H1 (cell line): ENCODE measurements around the gene CASD1. TPM values are rescaled to one million over a fixed set of nuclear protein-coding genes. Genes with fewer than 3 reads are reported as not detected.

Experiments used
- CHD2 ChIP-seq: IDR thresholded peaks from 2 replicates; pipeline ENCODE4 v1.6.1; 2012; ENCODE audit warnings: low read length, improper control_type of control experiment
- FOSL1 ChIP-seq: IDR thresholded peaks from 2 replicates; pipeline ENCODE4 v1.6.1; 2011; ENCODE audit warnings: mild to moderate bottlenecking, low read depth, low read length, moderate library complexity; ENCODE audit not compliant: insufficient read depth
- KDM4A ChIP-seq: IDR thresholded peaks from one replicate; pipeline ENCODE4 v1.7.1; 2012; ENCODE audit warnings: low read depth, mild to moderate bottlenecking, moderate library complexity, low read length, inconsistent platforms; ENCODE audit not compliant: severe bottlenecking
- NANOG ChIP-seq: IDR thresholded peaks from 2 replicates; pipeline ENCODE4 v1.6.1; 2011; ENCODE audit warnings: low read length, low read depth, mild to moderate bottlenecking, inconsistent platforms; ENCODE audit not compliant: insufficient read depth, poor library complexity, severe bottlenecking
- PHF8 ChIP-seq: fragments of 200-600 bp; sonication (generic); conservative IDR thresholded peaks from 2 replicates; pipeline ENCODE4 v1.7.1; 2012; ENCODE audit warnings: low read depth, mild to moderate bottlenecking, inconsistent platforms, low read length, moderate library complexity
- POU5F1 ChIP-seq: IDR thresholded peaks from 2 replicates; pipeline ENCODE4 v1.6.1; 2011; ENCODE audit warnings: low read depth, mild to moderate bottlenecking, low read length, moderate library complexity
- RXRA ChIP-seq: IDR thresholded peaks from 2 replicates; pipeline ENCODE4 v1.6.1; 2011; ENCODE audit warnings: low read depth, mild to moderate bottlenecking, low read length, moderate library complexity; ENCODE audit not compliant: insufficient read depth
- SUZ12 ChIP-seq: fragments of 200-600 bp; sonication (generic); IDR thresholded peaks from 2 replicates; pipeline ENCODE4 v1.6.1; 2012; ENCODE audit warnings: mild to moderate bottlenecking, inconsistent platforms, low read length, moderate library complexity, mixed read lengths
- polyA plus RNA-seq, 7 experiments: library from polyadenylated mRNA; depleted of rRNA in 3 of 7; stranded (reverse) in 5 of 7; unstranded in 2 of 7; fragments of >200 nt in 5 of 7; fragments of 200-250 nt in 2 of 7; gene quantifications; 1 replicate in 5 of 7; 2 replicates in 1 of 7; 4 replicates in 1 of 7; pipeline versions ENCODE4 v1.2.1 to v1.2.3, GENCODE V29; 2011 to 2013; ENCODE audit warnings: missing spikeins in 2 of 7, mixed read lengths in 2 of 7
- total RNA-seq: library from RNA; stranded (reverse); fragmentation: NEBNext Ultra II Directional; extraction: Animal tissue kit (Norgen Biotek cat#: 25700); gene quantifications from 2 replicates; pipeline ENCODE4 v1.2.1, GENCODE V29; 2021
- TF ChIP-seq, protein P1 (sequence below): fragments of 300-600 bp; sonication (generic); IDR thresholded peaks from 2 replicates; pipeline ENCODE4 v1.7.1; 2012; ENCODE audit warnings: low read length, moderate library complexity, mild to moderate bottlenecking, inconsistent platforms; ENCODE audit not compliant: insufficient replicate concordance
- TF ChIP-seq, protein P2 (sequence below): IDR thresholded peaks from 2 replicates; pipeline ENCODE4 v1.6.1; 2011; ENCODE audit warnings: low read depth, mild to moderate bottlenecking, low read length; ENCODE audit not compliant: insufficient read depth

CASD1 gene
- total and polyA plus RNA-seq, 2 of the 8 experiments (the other 6 are each of a cell fraction or from before 2014, with no cell fraction given) = 14.2 to 18.8 TPM

DNA sequence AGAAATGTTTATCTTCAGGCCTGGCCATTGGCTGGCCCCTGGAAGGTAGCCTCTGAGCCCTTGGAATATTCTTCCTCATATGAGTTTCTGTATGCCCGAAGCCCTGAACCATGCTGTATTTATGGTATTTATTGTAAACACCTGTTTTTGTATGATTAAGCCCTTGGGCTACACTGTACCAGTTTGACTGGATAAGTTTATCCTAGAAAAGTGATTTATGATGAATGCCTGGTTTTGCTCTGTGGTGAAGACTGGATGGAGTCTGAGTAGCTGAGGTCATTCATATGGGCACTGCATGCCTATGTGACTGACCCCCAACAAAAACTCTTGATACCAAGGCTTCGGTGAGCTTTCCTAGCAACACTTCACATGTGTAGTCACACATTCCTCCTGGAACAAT, 66.7 kb downstream of the CASD1 start (continued):
- TF ChIP-seq, protein P1, sequence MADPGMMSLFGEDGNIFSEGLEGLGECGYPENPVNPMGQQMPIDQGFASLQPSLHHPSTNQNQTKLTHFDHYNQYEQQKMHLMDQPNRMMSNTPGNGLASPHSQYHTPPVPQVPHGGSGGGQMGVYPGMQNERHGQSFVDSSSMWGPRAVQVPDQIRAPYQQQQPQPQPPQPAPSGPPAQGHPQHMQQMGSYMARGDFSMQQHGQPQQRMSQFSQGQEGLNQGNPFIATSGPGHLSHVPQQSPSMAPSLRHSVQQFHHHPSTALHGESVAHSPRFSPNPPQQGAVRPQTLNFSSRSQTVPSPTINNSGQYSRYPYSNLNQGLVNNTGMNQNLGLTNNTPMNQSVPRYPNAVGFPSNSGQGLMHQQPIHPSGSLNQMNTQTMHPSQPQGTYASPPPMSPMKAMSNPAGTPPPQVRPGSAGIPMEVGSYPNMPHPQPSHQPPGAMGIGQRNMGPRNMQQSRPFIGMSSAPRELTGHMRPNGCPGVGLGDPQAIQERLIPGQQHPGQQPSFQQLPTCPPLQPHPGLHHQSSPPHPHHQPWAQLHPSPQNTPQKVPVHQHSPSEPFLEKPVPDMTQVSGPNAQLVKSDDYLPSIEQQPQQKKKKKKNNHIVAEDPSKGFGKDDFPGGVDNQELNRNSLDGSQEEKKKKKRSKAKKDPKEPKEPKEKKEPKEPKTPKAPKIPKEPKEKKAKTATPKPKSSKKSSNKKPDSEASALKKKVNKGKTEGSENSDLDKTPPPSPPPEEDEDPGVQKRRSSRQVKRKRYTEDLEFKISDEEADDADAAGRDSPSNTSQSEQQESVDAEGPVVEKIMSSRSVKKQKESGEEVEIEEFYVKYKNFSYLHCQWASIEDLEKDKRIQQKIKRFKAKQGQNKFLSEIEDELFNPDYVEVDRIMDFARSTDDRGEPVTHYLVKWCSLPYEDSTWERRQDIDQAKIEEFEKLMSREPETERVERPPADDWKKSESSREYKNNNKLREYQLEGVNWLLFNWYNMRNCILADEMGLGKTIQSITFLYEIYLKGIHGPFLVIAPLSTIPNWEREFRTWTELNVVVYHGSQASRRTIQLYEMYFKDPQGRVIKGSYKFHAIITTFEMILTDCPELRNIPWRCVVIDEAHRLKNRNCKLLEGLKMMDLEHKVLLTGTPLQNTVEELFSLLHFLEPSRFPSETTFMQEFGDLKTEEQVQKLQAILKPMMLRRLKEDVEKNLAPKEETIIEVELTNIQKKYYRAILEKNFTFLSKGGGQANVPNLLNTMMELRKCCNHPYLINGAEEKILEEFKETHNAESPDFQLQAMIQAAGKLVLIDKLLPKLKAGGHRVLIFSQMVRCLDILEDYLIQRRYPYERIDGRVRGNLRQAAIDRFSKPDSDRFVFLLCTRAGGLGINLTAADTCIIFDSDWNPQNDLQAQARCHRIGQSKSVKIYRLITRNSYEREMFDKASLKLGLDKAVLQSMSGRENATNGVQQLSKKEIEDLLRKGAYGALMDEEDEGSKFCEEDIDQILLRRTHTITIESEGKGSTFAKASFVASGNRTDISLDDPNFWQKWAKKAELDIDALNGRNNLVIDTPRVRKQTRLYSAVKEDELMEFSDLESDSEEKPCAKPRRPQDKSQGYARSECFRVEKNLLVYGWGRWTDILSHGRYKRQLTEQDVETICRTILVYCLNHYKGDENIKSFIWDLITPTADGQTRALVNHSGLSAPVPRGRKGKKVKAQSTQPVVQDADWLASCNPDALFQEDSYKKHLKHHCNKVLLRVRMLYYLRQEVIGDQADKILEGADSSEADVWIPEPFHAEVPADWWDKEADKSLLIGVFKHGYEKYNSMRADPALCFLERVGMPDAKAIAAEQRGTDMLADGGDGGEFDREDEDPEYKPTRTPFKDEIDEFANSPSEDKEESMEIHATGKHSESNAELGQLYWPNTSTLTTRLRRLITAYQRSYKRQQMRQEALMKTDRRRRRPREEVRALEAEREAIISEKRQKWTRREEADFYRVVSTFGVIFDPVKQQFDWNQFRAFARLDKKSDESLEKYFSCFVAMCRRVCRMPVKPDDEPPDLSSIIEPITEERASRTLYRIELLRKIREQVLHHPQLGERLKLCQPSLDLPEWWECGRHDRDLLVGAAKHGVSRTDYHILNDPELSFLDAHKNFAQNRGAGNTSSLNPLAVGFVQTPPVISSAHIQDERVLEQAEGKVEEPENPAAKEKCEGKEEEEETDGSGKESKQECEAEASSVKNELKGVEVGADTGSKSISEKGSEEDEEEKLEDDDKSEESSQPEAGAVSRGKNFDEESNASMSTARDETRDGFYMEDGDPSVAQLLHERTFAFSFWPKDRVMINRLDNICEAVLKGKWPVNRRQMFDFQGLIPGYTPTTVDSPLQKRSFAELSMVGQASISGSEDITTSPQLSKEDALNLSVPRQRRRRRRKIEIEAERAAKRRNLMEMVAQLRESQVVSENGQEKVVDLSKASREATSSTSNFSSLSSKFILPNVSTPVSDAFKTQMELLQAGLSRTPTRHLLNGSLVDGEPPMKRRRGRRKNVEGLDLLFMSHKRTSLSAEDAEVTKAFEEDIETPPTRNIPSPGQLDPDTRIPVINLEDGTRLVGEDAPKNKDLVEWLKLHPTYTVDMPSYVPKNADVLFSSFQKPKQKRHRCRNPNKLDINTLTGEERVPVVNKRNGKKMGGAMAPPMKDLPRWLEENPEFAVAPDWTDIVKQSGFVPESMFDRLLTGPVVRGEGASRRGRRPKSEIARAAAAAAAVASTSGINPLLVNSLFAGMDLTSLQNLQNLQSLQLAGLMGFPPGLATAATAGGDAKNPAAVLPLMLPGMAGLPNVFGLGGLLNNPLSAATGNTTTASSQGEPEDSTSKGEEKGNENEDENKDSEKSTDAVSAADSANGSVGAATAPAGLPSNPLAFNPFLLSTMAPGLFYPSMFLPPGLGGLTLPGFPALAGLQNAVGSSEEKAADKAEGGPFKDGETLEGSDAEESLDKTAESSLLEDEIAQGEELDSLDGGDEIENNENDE = no peak
- TF ChIP-seq NANOG = no peak
- TF ChIP-seq POU5F1 = no peak
- no peak for TF ChIP-seq CHD2
- no peak for TF ChIP-seq KDM4A
- TF ChIP-seq PHF8 = no peak
- TF ChIP-seq, protein P2, sequence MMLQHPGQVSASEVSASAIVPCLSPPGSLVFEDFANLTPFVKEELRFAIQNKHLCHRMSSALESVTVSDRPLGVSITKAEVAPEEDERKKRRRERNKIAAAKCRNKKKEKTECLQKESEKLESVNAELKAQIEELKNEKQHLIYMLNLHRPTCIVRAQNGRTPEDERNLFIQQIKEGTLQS = no peak
- TF ChIP-seq RXRA = no peak
- no peak for TF ChIP-seq FOSL1
- TF ChIP-seq SUZ12 = no peak
